Neural cell (in vitro differentiated cells): ENCODE data around the gene MFSD6L.

Experiments
- CTCF ChIP-seq: fragments of 450-650 bp; IDR thresholded peaks from 2 replicates; pipeline ENCODE4 v1.5.1; 2014; ENCODE audit warnings: antibody characterized with exemption, mild to moderate bottlenecking, moderate library complexity; ENCODE audit not compliant: poor library complexity, severe bottlenecking
- POLR2AphosphoS5 ChIP-seq: IDR thresholded peaks from 2 replicates; pipeline ENCODE4 v1.6.1; 2012

GRCh38 chr17:8847891-8848290 lies 48.7 kb upstream of the MFSD6L start:
- TF ChIP-seq POLR2AphosphoS5 (no peak), CTCF (no peak)
